Posterior cingulate gyrus (tissue), 11 donors: ENCODE results near the gene KCNC2.
A peak's percentile ranks its signal among the peaks of the same experiment; 100 is the strongest.
"Not testable (repeated sequence)": the region's sequence is repeated elsewhere in the genome, so short reads cannot be mapped to it uniquely, and the experiment has no call there.

ENCODE experiments used
- DNase-seq, 10 donors: peaks; one replicate each; pipeline versions ENCODE4 v3.0.0 to v3.0.0-alpha.2; 2020 to 2021; ENCODE audit warnings: mixed read lengths in 3 of 10
- intact Hi-C: fragments of 100-400 bp; cut with DNase I; formaldehyde crosslinking; loops from one replicate; pipeline ENCODE4 v1.15.1; 2023

The KCNC2 gene

DNA sequence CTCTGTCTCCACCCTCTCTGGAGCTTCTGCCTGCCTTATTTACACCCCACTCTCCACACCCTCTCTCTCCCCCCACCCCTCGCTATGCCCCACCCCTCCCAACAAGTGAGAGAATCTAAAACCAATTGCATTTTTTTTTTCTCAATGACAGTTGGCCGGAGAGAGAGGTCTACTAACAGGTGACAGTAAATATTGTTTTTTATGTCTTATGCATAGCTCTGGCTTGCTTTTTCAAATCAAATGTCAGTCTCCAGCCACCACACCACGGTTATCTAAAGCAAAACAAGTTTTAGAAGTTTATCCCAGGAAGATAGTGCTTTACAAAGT lies at the start of gene KCNC2:
KCNC2 (minus strand) TSS at position 28 of the 327 bp plus-strand sequence.
- intact Hi-C loops: no loop called here
- no peak for DNase-seq

GRCh38 chr12:75259143-75259542 lies 49.5 kb upstream of the KCNC2 start:
- DNase-seq: no peak
- intact Hi-C loops: no loop called here

DNA sequence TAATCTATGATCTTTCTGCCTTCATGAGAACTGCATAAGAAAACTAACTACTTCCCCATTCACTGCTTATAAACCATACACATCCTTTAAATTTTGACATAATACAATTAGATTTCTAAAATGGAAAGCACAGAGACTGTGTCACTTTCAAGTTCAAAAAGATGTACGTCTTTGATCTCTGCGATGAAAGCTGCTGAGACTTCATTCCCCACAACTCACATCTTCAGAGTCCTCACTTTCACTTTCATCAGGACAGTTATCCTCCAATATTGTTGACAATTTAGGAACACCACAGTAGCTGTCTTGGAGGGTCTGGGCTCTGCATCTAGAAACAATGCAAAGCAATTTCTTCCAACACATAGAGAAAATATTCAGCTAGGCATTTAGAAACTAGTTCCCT lies 47.9 kb upstream of the KCNC2 start:
- intact Hi-C loops: no loop called here
- DNase-seq: no peak

- DNase-seq: no peak
- intact Hi-C loops: no loop called here
Observed at GRCh38 chr12:75245108-75245507, 35.5 kb upstream of the KCNC2 start.

GRCh38 chr12:75239987-75240386 lies 30.3 kb upstream of the KCNC2 start:
- intact Hi-C loops: no loop called here
- no peak for DNase-seq

DNA sequence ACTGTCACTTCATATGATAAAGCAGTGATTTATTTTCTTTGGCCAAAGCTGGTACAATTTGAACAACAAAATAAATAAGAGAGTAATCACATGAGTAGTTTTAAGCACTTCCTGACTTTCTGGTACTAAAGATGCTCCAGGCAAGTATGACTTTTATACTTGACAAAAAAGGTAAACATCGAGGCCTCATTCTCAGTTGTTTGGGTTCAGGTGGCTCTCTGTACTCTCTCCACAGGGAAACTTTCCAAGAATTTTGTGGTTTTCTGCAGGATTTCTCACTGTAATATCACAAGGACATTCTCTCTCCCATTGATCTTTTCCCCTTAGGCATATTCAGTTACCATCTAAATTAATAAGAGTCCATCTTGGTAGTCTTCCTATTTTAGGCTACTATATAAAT lies 26.6 kb upstream of the KCNC2 start:
- intact Hi-C loops: no loop called here

DNA sequence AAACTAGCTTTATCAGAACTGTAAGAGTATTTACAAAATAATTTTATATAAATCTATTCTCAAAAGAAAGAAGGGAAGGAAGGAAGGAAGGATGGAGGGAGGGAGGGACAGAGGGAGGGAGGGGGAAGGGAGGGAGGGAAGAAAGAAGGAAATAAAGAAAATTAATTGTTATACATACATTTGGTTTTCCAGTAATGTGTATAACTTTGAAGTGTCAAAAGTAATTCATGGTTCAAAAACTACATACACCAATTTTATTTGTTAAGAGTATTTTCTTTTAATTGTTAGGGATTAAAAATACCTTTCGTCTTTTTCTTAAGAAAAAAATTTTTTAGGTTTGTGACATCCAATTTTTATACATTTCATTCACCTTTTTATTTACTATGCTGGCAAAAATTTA lies 17.5 kb upstream of the KCNC2 start:
- no peak for DNase-seq

More for the DNA sequence above, 26.6 kb upstream of the KCNC2 start:
- DNase-seq: no peak

GRCh38 chr12:75212072-75212471 lies 2.4 kb upstream of the KCNC2 start:
- no peak for DNase-seq
- intact Hi-C loops: no loop called here

More for the DNA sequence above, 17.5 kb upstream of the KCNC2 start:
- intact Hi-C loops: no loop called here

GRCh38 chr12:75208856-75209811 lies 505 bp downstream of the KCNC2 start:
- intact Hi-C loops: no loop called here
- DNase-seq: peak in 9 of 10 donors; percentile 16 to 92 (median 46)

DNA sequence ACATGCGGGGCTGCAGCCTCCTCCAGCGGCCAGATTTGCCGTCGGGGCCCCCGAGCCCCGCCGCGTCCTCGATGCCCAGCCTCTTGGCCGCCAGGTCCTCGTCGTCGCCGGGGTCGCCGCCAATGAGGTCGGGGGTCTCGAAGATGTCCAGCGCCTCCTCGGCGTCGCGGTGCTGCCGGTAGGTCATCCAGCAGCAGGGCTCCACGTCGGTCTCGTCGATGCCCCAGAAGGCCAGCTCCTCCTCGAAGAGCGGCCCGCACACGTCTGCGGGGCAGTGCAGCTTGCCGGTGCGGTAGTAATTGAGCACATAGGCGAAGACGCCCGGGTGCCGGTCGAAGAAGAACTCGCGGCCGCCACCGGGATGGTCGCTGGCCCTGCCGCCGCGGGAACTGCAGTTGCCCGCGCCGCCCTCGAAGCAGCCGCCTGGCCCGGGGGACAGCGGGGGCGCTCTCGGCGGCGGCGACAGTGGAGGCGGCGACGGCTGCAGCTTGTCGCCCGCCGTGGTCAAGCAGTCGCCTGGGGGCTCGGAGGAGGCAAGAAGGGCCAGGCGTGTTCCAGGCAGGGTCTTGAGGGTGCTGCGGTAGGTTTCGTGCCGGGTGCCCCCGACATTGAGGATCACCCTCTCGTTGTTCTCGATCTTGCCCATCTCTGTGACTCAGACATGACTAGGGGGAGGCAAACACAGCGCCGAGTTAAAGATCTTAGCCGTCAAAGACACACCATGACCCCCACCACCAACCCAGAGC lies 2.1 kb downstream of the KCNC2 start:
- intact Hi-C loops: no loop called here
- DNase-seq: peak in 4 of 10 donors; percentile 8 to 86 (median 74)

- intact Hi-C loops: no loop called here
- DNase-seq: no peak
Observed at GRCh38 chr12:75205558-75205957, 4.1 kb downstream of the KCNC2 start.

DNA sequence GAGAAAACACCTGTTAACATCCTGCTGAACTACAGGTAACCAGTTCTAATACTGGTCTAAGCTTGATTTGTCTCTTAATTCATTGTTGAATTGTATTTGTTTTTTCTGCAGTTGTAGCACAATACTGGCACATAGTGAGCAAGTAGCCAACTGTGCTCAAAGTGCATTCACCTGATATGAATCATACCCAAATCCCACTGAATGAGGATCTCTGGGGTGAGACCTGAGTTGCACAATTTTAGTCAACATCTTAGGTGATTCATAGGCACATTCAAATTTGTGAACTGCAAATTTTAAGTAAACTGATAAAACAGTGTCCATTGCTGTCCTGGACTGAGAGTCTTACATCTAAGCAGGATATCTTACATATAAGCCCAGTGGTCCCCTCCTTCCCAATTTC lies 12.8 kb downstream of the KCNC2 start:
- intact Hi-C loops: no loop called here
- no peak for DNase-seq

GRCh38 chr12:75196408-75196807 lies 13.2 kb downstream of the KCNC2 start:
- no peak for DNase-seq
- intact Hi-C loops: no loop called here

DNA sequence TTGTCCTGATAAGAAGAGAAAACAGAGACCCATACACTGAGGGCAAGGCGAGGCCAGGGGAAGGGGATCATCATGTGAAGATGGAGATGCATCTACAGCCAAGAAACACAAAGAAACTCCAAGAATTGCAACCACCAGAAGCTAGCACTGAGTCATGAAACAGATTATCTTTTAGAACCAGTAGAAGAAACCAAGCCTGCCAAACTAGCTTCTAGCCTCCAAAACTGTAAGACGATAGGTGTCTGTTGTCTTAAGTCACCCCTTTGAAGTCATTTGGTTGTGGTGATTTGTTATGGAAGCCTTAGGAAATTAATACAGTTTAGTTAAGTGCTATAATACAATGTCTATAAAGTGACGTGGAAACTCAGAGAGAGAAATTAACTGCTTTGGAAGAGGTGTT lies 15.4 kb downstream of the KCNC2 start:
- DNase-seq: no peak
- intact Hi-C loops: no loop called here

GRCh38 chr12:75192196-75192595 lies 17.4 kb downstream of the KCNC2 start:
- intact Hi-C loops: no loop called here
- DNase-seq: no peak

DNA sequence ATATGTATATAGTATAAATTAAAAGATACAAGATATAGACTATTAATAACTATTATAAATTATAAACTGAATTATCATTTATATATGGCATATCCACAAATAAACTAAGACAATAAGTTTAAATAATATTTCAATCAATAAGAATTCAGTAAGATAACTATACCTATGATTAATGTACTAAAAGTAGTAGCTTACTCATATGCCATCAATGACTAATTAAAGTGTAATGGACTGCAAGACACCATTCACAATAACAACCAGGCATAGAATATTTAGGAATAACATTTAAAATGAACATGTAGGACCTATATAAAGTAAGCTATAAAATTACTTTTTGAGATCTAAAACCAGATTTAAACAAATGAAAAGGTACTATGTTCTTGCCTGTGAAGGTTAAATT lies 18.8 kb downstream of the KCNC2 start:
- DNase-seq: no peak
- intact Hi-C loops: no loop called here

GRCh38 chr12:75185881-75186280 lies 23.8 kb downstream of the KCNC2 start:
- intact Hi-C loops, DNase-seq: not testable (repeated sequence)

- intact Hi-C loops: no loop called here
- no peak for DNase-seq
Observed at GRCh38 chr12:75184516-75184915, 25.1 kb downstream of the KCNC2 start.

GRCh38 chr12:75183967-75184366 lies 25.7 kb downstream of the KCNC2 start:
- no peak for DNase-seq
- intact Hi-C loops: no loop called here

- DNase-seq: no peak
- intact Hi-C loops: no loop called here
Observed at GRCh38 chr12:75177997-75178396, 31.6 kb downstream of the KCNC2 start.

DNA sequence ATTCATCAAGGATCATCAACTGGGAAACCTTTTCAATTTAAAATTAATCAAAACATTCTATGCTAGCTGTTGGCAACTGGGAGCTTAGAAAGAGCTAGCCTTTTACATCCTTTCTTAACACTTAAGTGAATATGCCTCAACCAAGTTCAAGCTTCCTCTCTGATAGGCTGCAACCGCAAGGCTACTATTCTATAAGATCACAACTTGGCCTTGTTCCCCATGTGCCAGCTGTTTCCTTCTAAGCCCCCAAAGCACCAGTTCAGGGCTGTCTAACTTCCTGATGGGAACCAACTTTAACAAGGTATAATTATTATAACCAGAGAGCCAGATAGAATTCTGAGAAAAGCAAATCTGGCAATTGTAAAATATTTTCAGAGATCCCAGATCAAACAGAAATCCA lies 37.0 kb downstream of the KCNC2 start:
- intact Hi-C loops: no loop called here
- DNase-seq: no peak
